ENCODE measurements around the gene ZNF282.

GRCh38 chr7:149229526-149229925 lies 34.2 kb downstream of the ZNF282 start:
- TF ChIP-seq, protein P1, sequence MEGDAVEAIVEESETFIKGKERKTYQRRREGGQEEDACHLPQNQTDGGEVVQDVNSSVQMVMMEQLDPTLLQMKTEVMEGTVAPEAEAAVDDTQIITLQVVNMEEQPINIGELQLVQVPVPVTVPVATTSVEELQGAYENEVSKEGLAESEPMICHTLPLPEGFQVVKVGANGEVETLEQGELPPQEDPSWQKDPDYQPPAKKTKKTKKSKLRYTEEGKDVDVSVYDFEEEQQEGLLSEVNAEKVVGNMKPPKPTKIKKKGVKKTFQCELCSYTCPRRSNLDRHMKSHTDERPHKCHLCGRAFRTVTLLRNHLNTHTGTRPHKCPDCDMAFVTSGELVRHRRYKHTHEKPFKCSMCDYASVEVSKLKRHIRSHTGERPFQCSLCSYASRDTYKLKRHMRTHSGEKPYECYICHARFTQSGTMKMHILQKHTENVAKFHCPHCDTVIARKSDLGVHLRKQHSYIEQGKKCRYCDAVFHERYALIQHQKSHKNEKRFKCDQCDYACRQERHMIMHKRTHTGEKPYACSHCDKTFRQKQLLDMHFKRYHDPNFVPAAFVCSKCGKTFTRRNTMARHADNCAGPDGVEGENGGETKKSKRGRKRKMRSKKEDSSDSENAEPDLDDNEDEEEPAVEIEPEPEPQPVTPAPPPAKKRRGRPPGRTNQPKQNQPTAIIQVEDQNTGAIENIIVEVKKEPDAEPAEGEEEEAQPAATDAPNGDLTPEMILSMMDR (IDR thresholded peaks at IDR 0.05; ENCODE audit: low read depth, low read length): no peak
- TF ChIP-seq POLR2A (IDR thresholded peaks at IDR 0.05; ENCODE audit: extremely low read depth, insufficient read length): no peak
- TF ChIP-seq, protein P2, sequence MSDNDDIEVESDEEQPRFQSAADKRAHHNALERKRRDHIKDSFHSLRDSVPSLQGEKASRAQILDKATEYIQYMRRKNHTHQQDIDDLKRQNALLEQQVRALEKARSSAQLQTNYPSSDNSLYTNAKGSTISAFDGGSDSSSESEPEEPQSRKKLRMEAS (IDR thresholded peaks at IDR 0.05; ENCODE audit: low read depth, low read length): peak; percentile 60; the same call in 1 of the 2 replicates
- TF ChIP-seq MYC (IDR thresholded peaks at IDR 0.05; ENCODE audit: low read depth, low read length): no peak
